ENCODE results near the gene STARD5.
"Not testable (repeated sequence)": the region's sequence is repeated elsewhere in the genome, so short reads cannot be mapped to it uniquely, and the experiment has no call there.

Gene STARD5

GRCh38 chr15:81338170-81339007 is 14.4 kb upstream of the STARD5 start:
- H3K27ac ChIP-seq, result peak overlapping the region in 8 of 21 experiments; percentile 4 to 54 (median 26)
- H3K4me3 ChIP-seq, result no peak overlapping the region

DNA sequence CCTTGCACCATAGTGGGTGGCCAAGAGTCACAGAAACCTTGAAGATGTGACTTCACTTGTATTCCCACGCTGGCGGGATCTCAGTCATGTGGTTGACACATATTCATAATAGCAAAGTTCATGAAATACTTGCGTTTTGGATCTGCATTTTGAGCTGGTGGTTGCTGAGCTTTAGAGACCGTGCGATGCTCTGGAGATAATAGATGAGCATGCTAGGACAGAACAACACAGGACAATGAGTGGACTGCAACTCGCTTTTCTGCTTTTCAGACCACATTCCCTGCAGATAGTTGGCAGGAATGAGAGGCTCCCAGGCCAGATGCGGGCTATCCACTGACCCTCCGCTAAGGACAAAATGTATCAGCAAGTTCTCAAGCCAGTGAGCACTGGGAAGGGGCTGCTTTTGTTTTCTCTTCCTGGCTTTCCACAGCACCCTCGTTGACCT is 13.8 kb upstream of the STARD5 start:
- Histone ChIP-seq H3K27ac (peak overlapping the region in 8 of 21 experiments; percentile 4 to 54 (median 26)), H3K4me3 (no peak overlapping the region)

DNA sequence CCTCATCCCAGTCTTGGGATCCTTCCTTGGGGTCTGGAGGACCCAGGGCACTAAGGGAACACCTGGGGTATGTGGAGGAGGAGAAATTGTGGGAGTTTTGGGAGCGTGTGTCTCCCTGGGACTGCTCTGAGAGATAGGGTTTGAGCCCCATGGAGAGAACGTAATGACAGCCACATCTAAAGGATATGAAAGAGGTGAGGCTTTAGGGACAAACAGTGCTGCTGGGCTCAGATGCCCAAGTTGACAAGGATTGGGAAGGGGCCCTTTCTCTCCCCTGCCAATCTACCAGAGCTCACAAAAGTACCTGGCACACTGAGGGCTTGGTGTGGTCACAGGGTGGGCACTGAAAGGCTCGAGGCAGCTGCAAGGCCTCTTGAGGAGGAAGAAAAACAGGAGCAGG is 13.3 kb upstream of the STARD5 start:
- Histone ChIP-seq H3K4me3 (no peak overlapping the region), H3K27ac (peak overlapping the region in 4 of 21 experiments; percentile 4 to 43 (median 26))

DNA sequence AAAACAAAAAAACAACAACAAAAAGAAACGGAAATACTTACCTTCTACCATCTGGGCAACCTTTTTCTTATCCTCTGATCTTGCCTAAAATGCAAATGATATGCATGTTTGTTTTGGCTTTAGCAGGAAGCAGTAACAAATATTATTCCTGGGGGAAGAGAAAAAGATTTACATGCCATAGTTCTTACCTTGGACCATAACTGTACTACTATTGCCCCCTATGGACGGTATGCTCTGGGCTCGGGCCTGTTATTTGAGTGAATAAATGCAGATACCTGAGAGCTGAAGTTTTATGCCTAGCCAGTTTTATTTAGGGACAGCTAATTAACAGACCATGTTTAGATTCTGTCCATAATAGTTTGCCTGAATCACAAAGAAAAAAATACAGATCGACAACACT is 12.6 kb upstream of the STARD5 start:
- no peak overlapping the region for H3K27ac ChIP-seq
- H3K4me3 ChIP-seq, result no peak overlapping the region

- Histone ChIP-seq H3K27ac (no peak overlapping the region), H3K4me3 (no peak overlapping the region)
Observed at GRCh38 chr15:81335631-81336030, 11.7 kb upstream of the STARD5 start.

DNA sequence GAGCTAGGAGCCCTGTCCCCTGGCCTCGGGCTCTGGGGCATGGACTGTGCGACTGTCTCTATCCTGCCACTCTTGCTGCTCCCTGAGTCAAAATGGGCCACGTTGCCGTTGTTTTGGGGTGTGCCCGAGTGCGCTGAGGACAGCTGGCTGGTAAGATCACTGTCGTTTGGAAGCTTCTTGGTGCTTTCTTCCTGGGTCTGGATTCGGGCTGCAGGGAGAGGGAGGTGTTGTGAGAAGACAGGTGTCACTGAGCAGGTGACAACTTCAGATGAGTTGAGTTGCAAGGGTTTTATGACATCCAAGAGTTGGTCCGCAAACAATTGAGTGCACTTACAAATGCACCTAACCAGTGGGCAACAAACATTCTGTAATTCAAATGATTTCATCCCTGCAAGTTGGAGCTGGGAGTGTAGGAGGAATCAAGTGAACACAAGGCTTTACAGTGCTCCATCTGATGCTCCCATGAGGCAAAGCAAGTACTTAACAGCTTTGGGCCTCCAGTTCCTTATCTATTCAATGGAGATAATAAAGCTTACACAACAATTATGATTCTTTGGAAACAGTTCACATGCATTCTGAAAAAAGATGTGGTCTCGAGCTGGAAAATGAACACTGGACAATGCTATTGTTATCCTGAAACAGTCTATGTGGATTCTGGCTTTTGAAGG is 11.0 kb upstream of the STARD5 start:
- no peak overlapping the region for H3K27ac ChIP-seq

DNA sequence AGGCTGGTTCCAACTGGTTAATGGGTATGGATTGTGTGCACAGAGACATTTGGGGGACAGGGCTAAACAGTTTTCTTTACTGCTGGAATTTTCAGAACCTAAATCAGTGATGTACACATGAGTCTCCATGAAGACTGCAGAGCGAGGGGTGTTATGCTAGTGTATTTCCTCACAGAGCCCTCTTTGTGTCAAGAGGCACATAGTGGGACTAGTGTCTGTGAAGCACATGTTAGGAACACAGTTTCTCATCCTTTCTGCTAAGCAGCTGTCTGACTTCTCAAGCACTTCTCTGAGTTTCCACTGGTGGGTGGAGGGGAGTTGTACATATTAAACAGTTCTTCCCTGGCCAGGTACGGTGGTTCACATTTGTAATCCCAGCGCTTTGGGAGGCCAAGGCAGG is 9.4 kb upstream of the STARD5 start:
- H3K27ac ChIP-seq, result no peak overlapping the region

More for the DNA sequence above, 11.0 kb upstream of the STARD5 start:
- H3K4me3 ChIP-seq, result no peak overlapping the region

GRCh38 chr15:81332326-81332725 is 8.4 kb upstream of the STARD5 start:
- H3K27ac ChIP-seq, result no peak overlapping the region
- H3K4me3 ChIP-seq, result no peak overlapping the region

More for the DNA sequence above, 9.4 kb upstream of the STARD5 start:
- H3K4me3 ChIP-seq, result no peak overlapping the region

GRCh38 chr15:81331600-81331999 is 7.7 kb upstream of the STARD5 start:
- H3K27ac ChIP-seq, result no peak overlapping the region
- no peak overlapping the region for H3K4me3 ChIP-seq

DNA sequence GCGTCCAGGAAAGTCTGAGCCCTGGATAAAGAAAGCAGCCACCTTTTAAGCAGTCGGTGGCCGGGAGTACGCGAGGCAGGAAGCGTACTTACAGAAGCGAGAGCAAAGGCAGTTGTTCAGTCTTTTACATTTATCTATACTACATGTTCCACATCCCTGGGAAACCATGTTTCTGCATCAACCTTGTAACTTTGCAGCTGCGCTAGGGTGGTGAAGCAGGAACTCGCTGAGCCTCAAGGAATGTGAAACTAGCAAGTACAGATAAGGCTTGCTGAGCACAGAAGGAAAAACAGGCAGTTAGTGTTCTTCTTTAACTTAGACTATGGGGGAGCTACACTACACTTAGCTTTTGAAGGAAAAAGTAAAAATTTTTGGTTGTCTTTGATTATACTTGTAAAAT is 7.2 kb upstream of the STARD5 start:
- H3K4me3 ChIP-seq, H3K27ac ChIP-seq: not testable (repeated sequence)

- H3K27ac ChIP-seq, result no peak overlapping the region
- no peak overlapping the region for H3K4me3 ChIP-seq
Observed at GRCh38 chr15:81330366-81331090, 6.6 kb upstream of the STARD5 start.

DNA sequence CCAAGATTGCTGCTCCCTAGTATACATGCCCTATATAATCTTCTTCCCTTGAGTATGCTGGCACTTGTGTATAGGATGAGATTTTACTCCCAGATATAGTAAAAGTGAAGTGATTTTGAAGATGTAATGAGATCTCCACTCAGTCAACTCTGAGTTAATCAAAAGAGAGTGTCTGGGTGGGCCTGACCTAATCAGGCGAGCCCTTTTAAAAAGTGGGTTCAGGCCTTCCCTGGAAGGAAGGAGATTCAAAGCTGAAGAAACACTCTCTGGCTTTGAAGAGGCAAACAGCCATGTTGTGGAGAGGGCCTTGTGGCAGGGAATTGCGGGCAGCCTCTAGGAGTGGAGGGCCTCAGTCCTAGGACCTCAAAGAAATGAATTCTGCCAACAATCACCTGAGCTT is 5.5 kb upstream of the STARD5 start:
- Histone ChIP-seq H3K27ac (no peak overlapping the region), H3K4me3 (no peak overlapping the region)

DNA sequence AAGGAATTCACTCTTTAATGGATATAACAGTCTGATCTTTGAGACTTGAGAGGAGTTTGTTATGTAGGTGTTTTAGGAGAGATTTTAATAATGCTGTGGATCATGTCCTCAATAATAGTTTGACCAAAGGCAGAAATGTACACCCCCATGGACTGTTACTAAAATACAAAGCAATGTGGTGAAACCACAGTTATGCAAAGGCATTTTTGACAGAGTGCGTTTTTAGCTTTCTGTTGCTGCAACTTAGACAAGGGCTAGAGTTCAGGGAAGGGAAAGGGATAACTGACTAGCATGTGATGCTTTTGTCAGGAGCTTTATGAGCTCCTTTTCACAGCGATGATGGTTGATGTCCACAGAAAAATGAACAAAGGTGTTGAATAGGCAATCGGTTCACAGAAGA is 3.6 kb upstream of the STARD5 start:
- Histone ChIP-seq H3K4me3 (no peak overlapping the region), H3K27ac (peak overlapping the region in 3 of 21 experiments; percentile 18 to 45 (median 45))

GRCh38 chr15:81326466-81327212 is 2.7 kb upstream of the STARD5 start:
- Histone ChIP-seq H3K27ac (peak overlapping the region in 2 of 21 experiments; percentile 45), H3K4me3 (no peak overlapping the region)

DNA sequence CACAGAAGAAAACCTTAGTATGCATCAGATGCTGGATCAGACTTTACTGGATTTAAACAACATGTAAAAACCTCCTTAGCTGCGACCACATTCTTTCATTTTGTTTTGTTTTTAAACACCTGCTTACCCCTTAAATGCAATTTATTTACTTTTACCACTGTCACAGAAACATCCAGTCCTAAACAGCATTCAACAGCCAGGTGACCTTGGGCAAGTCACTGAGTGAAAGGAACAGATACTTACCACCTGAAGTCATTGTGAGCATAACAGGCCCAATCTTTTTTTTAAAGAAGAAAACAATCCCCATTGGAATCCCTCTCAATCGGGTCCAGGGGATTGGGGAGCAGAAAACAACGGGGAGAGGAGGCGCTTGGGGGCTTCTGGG is 390 bp downstream of the STARD5 start:
- peak overlapping the region; percentile 61 to 87 (median 74) for H3K4me3 ChIP-seq
- peak overlapping the region; percentile 48 to 89 (median 79) for H3K27ac ChIP-seq

DNA sequence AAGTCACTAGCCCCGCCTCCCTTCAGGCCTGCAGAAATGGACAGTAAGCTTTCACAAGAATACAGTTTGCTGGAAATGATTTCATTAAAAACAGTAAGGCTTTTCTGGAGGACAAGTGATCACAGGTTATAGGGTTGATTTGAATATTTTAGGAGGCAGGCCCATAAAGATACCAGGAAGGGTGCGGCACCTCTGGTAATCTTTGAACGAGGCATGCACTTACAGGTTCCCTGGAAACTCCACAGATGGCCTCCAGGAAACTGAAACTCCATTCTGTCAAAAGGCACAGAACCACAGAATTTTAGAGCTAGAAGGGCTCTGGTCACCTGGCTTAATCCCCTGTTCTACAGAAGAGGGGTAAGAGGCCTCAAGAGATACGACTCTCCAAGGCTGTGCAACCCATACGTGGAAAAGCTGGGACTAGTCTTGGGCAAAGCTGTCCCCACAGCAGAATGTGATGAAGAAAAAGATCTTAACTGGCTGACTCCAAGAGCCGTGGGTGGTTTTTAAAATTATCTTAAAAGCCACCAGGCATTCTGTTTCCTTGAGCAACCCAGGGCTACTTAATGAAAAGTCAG is 1.2 kb downstream of the STARD5 start:
- peak overlapping the region; percentile 61 to 87 (median 74) for H3K4me3 ChIP-seq
- H3K27ac ChIP-seq, result peak overlapping the region in 18 of 21 experiments; percentile 4 to 89 (median 80)

DNA sequence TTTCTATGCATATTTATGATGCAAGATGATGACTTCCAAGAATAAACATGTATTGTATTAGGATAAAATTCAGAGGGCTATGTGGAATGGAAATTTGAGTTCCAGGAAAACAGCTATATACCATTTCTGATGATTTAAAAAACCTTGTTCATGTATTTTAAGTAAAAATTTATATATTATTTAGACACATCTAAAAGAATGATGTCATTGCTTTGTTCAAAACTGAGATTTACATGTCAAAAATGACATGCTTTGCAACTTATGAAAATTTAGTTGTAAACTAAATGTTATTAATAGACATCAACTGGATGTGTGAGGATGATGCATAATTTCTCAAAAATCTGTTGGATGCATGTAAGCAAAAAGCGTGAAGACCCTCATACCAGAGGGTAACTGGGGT is 2.3 kb downstream of the STARD5 start:
- Histone ChIP-seq H3K4me3 (peak overlapping the region in 4 of 7 experiments; percentile 6 to 81 (median 70)), H3K27ac (no peak overlapping the region)

GRCh38 chr15:81317642-81318017 is 6.3 kb downstream of the STARD5 start:
- H3K4me3 ChIP-seq, result no peak overlapping the region
- no peak overlapping the region for H3K27ac ChIP-seq

DNA sequence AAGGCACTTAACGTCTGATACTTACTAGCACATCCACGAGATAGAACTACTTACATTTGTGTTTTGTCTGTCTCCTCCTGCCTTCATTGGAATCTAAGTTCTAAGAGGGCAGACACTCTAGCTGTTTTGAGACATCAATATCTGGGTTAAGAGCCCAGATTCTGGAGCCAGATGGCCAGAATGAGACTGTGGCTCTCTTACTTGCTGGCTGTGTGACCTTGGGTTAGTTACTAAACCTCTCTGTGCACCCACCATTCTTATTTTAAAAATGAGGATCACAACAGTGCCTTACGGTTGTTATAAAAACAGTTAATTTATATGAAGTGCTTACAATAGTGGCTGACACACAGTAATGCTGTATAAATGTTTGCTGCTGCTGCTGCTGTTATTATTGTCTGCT is 7.7 kb downstream of the STARD5 start:
- Histone ChIP-seq H3K4me3 (no peak overlapping the region), H3K27ac (peak overlapping the region in 2 of 21 experiments; percentile 27 to 47)

All from skin epidermis (tissue), 12 donors.